Tongue (tissue), 2 donors: ENCODE results near the gene ALG14. TPM values are rescaled to one million over a fixed set of nuclear protein-coding genes. Genes with fewer than 3 reads are reported as not detected.
A peak's percentile ranks its signal among the peaks of the same experiment; 100 is the strongest.
"Not testable (repeated sequence)": the region's sequence is repeated elsewhere in the genome, so short reads cannot be mapped to it uniquely, and the experiment has no call there.

Experiments used
- DNase-seq: peaks from one replicate; pipeline ENCODE4 v3.0.0-alpha.2; 2015
- total RNA-seq: library from RNA; depleted of rRNA; stranded (reverse); fragments of >200 nt; gene quantifications from one replicate; pipeline ENCODE4 v1.2.3, GENCODE V29; 2014

Gene ALG14
- total RNA-seq, 1 donor from 2014 or later, result 1.0 TPM

DNA sequence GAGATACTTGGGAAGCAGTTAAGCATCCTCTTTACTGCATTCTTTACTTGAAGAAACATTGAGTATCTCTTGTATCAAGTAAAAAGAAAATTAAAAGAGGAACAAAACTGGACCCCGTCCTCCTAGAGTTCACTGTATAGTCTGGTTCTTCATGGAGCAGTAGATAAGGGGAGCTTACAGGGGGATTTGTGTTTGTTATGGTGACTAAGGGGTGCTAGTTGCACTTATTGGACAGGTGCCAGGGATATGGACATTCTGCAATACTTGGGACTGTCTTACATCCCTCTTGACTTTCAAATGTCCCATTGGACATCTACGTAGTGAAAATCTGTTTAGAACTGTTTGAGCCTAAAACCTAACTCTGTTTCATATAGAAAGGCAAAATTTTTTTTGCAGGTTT is 67.2 kb downstream of the ALG14 start:
- DNase-seq, result no peak

GRCh38 chr1:95004013-95004412 is 68.7 kb downstream of the ALG14 start:
- DNase-seq, result no peak

DNA sequence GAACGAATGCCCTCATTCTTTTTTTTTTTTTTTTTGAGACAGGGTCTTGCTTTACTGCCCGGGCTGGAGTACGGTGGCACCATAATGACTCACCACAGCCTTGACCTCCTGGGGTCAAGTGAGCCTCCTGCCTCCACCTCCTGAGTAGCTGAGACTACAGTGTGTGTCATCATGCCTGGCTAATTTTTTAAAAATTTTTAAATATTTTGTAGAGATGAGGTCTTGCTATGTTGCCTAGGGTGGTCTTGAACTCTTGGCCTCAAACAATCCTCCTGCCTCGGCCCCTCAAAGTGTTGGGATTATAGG is 69.4 kb downstream of the ALG14 start:
- no peak for DNase-seq

DNA sequence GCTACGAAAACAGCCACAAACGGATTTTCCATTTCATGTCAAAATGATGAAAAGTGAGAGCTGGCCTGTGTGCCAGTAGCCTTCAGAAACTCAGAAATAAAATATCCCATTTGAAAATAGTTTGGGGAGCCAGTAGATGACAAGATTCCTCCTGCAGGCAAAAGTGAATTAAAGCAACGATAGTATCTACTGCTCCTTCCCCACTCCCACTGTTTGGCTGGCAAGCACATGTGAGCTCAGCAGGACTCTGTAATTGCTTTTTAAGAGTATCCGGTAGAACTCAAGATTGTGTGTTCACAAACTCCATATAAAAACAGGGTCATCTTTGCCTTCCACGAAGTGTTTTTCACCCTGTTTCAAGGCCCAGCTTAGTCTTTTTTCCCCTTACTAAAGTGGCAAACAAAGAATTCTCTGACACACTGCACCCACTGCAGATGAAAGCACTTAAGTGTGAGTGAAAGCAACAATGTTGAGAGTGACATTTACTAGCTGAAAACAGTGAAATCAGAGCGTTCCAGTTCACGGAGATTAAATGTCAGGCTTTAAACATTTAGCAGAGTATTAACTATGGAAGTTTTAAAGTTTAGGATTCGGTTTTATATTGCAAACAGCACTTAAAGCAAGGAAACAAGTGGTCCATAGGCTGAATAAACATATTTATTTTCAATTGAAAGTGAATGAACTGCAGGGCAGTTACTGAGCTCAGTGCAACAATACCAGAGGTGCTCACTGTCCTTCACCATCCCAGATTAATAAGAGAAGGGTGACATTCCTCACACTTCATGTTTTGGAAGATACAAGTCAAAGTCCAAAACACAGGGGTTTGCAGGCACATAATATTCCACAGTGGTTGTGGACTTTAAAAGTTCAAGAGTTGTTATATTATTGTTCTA is 70.0 kb downstream of the ALG14 start:
- peak; percentile 83 for DNase-seq

GRCh38 chr1:95002164-95002539 is 70.6 kb downstream of the ALG14 start:
- no peak for DNase-seq

GRCh38 chr1:94999456-95000131 is 73.2 kb downstream of the ALG14 start:
- DNase-seq, result no peak

DNA sequence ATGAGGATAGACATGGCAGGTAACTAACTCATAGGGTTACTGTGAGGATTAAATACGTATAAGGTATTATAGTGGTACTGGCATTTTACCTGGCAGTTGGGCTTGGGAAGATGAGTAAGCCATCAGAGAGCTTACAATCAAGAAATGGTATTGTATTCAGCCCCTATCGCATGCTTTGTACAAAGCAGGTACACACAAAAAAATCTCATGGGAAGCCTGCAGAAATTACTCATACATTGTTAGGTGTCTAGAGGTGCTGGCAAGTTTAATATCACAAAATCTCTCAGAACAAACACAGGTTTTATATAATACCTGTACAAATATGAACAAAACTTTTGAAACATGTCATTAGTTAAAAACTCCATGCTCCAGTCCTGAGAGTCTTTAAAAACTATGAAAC is 74.0 kb downstream of the ALG14 start:
- no peak for DNase-seq

DNA sequence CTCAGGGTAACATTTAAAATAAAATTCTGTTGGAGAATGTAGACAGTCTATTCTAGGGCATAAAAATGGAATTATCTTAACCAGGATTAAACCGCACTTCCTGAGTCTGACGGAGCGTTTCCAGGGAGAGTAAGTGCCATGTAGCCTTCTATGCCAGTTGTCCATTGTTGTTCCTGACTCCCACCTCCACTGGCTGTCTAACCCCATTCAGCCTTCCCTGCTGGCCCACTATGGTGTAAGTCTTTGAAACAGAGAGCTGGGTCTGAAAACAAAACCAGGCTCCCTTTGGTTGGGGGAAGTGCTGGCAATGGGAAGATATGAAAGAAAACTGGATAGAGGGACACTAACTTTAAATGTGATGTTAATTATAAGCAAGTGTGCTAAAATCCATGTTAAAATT is 74.6 kb downstream of the ALG14 start:
- DNase-seq, result no peak

- not testable (repeated sequence) for DNase-seq
These were observed 77.2 kb downstream of the ALG14 start for GRCh38 chr1:94995536-94995935.

GRCh38 chr1:94994805-94995204 is 77.9 kb downstream of the ALG14 start:
- no peak for DNase-seq

DNA sequence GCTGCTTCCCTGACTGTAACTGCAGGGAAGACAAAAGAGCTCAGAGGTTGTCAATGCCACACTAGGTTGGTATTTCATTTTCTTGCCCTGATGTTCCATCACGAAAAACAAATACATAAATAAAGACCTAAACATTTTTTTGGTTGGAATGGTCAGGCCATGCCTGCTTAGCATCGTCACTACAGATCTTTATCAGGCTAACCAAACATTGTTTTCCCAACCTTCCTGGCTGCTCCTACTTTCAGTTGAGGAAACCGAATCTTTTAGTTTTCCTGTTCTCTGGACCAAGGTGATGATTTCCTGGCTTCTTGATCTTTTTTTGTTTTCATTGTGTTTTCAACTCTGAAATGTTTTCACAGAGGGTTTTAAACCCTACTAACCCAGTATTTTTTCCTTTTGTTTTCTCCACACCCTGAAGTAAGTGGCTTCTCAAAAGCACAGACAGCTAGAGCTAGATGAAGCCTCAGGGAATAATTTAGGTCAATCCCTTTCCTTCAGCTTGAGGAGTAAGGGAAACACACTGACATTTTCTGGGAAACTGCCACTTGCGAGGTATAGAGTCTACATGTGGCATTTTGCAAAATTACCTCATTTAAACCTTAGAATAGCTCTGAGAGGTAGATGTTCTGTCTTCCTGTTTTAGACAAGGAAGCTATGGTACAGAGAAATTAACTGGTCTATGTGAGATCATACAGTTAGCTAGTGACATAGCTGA is 78.7 kb downstream of the ALG14 start:
- peak; percentile 58 for DNase-seq

GRCh38 chr1:94992863-94993563 is 79.7 kb downstream of the ALG14 start:
- DNase-seq, result no peak

- no peak for DNase-seq
These were observed 80.6 kb downstream of the ALG14 start for GRCh38 chr1:94992161-94992560.

GRCh38 chr1:94989911-94990473 is 82.8 kb downstream of the ALG14 start:
- DNase-seq, result peak; percentile 70

DNA sequence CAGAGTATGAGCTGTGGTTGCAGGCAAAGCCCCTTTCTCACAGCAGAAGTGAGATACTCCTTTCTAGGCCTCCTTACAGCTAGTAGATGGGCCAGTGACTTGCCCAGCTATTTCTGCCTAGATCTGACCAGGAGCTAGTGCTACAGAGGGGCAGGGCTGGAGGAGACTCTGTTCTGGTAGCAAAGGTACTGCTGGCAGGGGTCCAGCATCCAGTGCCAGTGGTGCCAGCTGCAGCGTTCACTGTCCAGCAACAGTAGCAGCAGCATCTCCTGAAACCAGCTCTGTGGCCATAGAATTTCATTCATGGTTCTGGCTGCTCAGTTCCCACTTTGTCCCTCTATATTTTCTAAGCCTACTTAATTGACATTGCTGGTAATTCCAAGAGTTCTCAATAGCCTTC is 83.4 kb downstream of the ALG14 start:
- DNase-seq, result peak; percentile 17

DNA sequence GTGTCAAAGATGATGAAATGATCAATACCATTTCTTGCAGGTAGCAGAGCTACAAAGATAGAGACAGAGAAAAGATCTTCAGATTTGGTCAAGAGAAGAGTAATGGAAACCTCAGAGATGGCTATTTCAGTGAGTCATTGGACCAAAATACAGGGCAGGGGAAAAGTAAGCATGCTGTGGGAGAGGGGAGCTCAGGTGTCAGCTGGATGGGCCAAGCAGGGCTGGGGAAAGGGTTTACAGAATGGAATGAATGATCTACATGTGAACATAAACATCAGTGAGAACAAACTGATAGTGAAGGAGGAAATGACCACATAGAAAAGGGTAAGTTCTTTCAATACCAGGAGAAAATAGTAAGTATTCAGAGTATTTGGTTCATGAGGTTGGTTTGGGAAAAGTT is 84.4 kb downstream of the ALG14 start:
- DNase-seq, result no peak

DNA sequence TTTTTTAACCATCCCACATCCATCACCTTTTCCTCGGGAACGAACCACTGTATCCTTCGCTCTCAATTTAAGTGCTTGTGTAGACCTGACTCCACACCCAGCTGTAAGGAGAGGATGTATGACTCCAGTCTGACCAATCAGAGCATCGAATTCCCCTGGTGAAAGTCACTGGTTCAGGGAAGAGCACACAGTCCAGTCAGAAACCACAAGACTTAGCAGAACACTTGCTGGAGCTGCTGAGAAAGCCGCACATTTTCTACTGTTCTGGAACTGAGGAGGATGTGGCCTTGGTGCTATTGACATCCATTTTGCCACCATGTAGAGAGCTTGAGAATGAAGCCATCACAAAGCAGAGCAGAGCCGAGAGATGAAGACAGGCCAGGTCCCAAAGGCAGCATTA is 86.0 kb downstream of the ALG14 start:
- DNase-seq, result no peak

DNA sequence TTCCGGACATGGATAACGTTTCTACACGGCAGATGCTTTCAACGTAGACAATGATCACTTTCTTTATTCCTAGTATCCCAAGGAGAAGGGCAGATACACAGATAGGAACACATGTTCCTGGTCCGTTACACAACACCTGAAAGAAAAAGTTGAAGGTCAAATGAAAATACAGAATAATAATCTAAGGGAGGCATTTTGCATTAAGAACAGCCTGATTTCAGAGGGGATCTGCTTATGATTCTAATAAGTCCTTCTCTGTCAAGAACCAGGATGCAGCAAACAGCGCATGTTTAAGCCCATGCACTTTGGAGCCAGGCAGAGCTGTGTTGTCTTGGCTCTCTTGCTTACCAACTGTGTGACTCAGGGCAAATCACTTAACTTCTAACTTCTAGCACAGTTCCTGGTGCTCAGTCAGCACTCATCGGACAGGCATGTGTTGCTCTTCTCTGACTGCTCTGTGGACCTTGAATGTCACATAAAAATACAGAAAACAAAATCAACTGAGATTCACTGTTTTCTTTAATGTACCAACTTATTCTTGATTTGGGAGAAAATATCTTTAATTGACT is 89.5 kb downstream of the ALG14 start:
- DNase-seq, result peak; percentile 41

DNA sequence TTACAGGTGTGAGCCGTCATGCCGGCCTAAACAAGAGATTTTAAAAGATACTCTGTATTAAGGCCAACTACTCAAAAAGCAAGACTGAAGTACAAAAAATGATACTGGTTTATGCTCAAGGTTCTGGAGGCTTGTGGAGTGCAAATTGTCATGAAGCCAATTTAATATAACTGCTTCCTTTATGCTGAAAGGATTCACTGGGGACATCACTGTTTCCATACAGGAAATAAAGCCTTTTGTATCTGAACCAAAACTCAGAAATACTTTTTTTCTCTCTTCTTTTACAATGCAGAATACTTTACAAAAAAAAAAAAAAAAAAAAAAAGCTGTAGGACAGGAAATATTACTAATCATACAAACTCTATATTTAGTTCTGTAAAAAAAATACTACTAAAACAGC is 90.4 kb downstream of the ALG14 start:
- DNase-seq, result peak; percentile 77

DNA sequence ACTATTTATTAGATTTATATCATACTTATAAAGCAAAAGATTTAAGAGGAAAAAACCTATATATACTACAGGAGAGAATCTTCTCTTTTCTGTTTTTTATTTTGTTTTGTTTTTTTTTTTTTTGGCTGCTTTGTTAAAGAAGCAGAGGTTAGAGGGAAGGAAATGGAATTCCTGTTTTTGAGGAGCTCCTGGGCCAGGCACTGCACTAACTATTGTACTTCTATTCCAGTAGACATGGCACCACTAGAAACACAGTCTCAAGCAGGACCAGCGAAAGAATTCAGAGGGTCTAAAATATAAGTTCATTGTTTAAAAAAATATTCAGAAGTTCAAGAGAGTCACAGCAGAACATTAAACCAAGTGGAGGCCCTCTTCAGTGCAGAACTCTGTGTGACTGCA is 91.2 kb downstream of the ALG14 start:
- DNase-seq, result peak; percentile 21

GRCh38 chr1:94980582-94981574 is 91.9 kb downstream of the ALG14 start:
- DNase-seq, result peak; percentile 65
